Measurements from ENCODE around the gene KCNS3. TPM values are rescaled to one million over a fixed set of nuclear protein-coding genes. Genes with fewer than 3 reads are reported as not detected.

The KCNS3 gene
- total RNA-seq, 1 experiment from 2014 or later = 28.8 TPM

DNA sequence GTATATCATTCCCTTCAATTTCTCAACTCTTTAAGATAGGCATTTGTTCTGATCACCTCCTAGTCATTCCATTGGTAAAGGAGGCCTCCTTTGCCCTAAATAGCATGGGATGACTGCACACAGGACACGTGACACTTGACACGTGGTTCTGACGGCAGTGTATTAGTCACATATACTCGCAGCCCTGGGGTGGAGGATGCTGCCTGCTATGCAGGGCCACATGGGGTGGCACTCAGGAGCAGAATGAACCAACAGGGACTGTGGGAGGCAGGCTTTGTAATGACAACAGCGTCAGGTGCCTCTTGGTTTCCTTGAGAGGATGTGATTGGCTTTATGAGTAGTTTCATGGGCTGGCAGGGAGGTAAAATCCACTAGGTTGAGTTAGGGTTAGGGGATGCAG, 9.3 kb upstream of the KCNS3 start:
- Histone ChIP-seq H3K79me2 (ENCODE audit: low read depth) (no peaks in the 10 kb centered on the region), H3K9me2 (ENCODE audit: insufficient read depth) (0 out of 2 replicates have a peak, but pooled peaks cover 4% of the 10 kb centered on the region), H3K4me1 (replicated peaks; ENCODE audit: insufficient read depth) (0 out of 2 replicates have a peak, but pooled peaks cover 4% of the 10 kb centered on the region), H3K36me3 (ENCODE audit: low read depth) (no peaks in the 10 kb centered on the region), H3K4me3 (no peak overlapping the region), H3K4me2 (no peak overlapping the region), H3K27ac (no peak overlapping the region), H3F3A (ENCODE audit: insufficient read depth, low read depth) (no peaks in the 10 kb centered on the region), H2AFZ (no peak overlapping the region), H3K27me3 (ENCODE audit: insufficient read depth, low read depth) (no peaks in the 10 kb centered on the region), H3K9me3 (ENCODE audit: insufficient read depth, low read depth) (no peaks in the 10 kb centered on the region), H4K20me1 (ENCODE audit: insufficient read depth) (no peaks in the 10 kb centered on the region)
- ChIA-PET CTCF (no interaction called here), POLR2A (ENCODE audit: unreplicated experiment) (no interaction called here)
- intact Hi-C loops (cut with micrococcal nuclease; ENCODE audit: unreplicated experiment) = no loop called here
- peak in 1 of 2 experiments; percentile 49 for DNase-seq
- no TSS peak for BruUV-seq (replicated peaks)
- TF ChIP-seq EZH2 (IDR thresholded peaks at IDR 0.05; ENCODE audit: low read depth) = no peak
- TF ChIP-seq, protein P1, sequence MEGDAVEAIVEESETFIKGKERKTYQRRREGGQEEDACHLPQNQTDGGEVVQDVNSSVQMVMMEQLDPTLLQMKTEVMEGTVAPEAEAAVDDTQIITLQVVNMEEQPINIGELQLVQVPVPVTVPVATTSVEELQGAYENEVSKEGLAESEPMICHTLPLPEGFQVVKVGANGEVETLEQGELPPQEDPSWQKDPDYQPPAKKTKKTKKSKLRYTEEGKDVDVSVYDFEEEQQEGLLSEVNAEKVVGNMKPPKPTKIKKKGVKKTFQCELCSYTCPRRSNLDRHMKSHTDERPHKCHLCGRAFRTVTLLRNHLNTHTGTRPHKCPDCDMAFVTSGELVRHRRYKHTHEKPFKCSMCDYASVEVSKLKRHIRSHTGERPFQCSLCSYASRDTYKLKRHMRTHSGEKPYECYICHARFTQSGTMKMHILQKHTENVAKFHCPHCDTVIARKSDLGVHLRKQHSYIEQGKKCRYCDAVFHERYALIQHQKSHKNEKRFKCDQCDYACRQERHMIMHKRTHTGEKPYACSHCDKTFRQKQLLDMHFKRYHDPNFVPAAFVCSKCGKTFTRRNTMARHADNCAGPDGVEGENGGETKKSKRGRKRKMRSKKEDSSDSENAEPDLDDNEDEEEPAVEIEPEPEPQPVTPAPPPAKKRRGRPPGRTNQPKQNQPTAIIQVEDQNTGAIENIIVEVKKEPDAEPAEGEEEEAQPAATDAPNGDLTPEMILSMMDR (conservative IDR thresholded peaks at IDR 0.05) = no peak

DNA sequence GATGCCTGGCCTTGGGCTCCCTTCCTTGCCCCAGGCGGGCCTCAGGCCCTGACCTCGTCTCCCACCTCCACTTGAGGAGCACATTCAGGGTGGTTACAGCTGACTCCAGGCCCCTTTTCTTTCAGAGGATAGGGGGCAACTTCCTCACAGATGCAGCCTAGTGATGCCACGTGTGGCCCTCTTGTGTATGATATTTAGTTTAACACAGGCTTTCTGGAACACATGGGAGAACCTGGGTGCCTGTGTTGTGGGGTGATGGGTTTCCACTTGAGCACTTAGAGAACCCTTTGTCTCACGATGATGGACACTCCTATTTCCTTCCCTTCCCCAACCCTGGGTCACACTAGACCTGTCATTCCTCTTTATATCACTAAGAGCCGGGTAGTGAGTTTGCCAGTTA, 6.8 kb upstream of the KCNS3 start:
- Histone ChIP-seq H3K9me2 (ENCODE audit: insufficient read depth) (no peaks in the 10 kb centered on the region), H2AFZ (no peak overlapping the region), H4K20me1 (ENCODE audit: insufficient read depth) (no peaks in the 10 kb centered on the region), H3K79me2 (ENCODE audit: low read depth) (no peaks in the 10 kb centered on the region), H3K4me1 (replicated peaks; ENCODE audit: insufficient read depth) (0 out of 2 replicates have a peak, but pooled peaks cover 4% of the 10 kb centered on the region), H3K27me3 (ENCODE audit: insufficient read depth, low read depth) (peaks cover 14% of the 10 kb centered on the region; the same call in 1 of the 2 replicates), H3K9me3 (ENCODE audit: insufficient read depth, low read depth) (no peaks in the 10 kb centered on the region), H3K36me3 (ENCODE audit: low read depth) (no peaks in the 10 kb centered on the region), H3K27ac (no peak overlapping the region), H3K4me3 (no peak overlapping the region), H3K4me2 (no peak overlapping the region), H3F3A (ENCODE audit: insufficient read depth, low read depth) (no peaks in the 10 kb centered on the region)
- POLR2A ChIA-PET (ENCODE audit: unreplicated experiment) = no interaction called here
- BruUV-seq (replicated peaks) = no TSS peak
- no peak for TF ChIP-seq EZH2 (IDR thresholded peaks at IDR 0.05; ENCODE audit: low read depth)
- TF ChIP-seq, protein P1 (conservative IDR thresholded peaks at IDR 0.05) = no peak
- intact Hi-C loops (cut with micrococcal nuclease; ENCODE audit: unreplicated experiment) = no loop called here
- CTCF ChIA-PET = no interaction called here
- DNase-seq = no peak

DNA sequence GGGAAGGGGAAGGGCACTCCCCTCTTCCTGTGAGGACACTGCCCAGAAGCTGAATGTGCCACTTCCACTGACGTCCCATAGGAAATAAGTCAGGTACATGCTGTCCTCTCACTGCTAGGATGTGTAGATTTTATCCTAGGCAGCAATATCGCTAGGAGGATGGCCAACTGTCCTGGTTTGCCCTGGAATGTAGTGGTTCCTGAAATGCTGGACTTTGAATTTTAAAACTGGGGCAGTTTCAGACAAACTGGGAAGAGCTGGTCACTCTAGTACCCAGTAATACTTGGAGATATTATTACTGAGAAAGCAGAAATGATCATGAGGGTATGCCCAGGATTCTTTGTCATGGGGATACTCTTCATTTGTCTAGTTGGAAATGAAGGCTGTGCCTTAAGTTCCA, 5.4 kb upstream of the KCNS3 start:
- CTCF ChIA-PET = no interaction called here

DNA sequence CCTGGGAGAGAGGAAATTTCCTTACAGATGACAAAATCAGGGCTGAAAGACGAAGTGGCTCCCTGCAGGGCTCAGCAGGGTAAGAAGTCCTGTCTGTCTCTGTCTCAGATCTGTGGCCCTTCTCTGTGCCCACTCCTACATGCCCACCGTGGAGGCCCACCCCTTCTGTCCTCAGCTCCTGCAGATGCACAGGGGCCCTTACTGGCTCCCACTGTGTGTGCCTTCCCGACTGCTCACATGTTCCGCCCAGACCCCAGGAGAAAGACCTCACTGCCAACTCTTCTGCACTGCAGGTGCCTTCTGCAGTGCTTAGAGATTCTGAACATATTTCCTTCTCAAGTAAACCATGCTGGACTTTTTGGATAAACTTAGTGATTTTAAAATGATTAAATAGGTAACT, 1.9 kb upstream of the KCNS3 start:
- no peak overlapping the region for H2AFZ ChIP-seq
- intact Hi-C loops (cut with micrococcal nuclease; ENCODE audit: unreplicated experiment) = no loop called here
- ChIA-PET CTCF (no interaction called here), POLR2A (ENCODE audit: unreplicated experiment) (interaction anchor here (0.6 kb wide), 1 partner anchor 100 kb away, joined by 3 read pairs; no protein-coding TSS in a partner anchor)
- DNase-seq = no peak
- peaks cover 10% of the 10 kb centered on the region for H3K4me1 ChIP-seq (replicated peaks; ENCODE audit: insufficient read depth)
- no peaks in the 10 kb centered on the region for H3K36me3 ChIP-seq (ENCODE audit: low read depth)
- TF ChIP-seq EZH2 (IDR thresholded peaks at IDR 0.05; ENCODE audit: low read depth) = no peak
- TF ChIP-seq, protein P1 (conservative IDR thresholded peaks at IDR 0.05) = no peak
- no peaks in the 10 kb centered on the region for H3K9me3 ChIP-seq (ENCODE audit: insufficient read depth, low read depth)
- H3K27ac ChIP-seq = no peak overlapping the region
- H3K79me2 ChIP-seq (ENCODE audit: low read depth) = peaks cover 10% of the 10 kb centered on the region; the same call in 1 of the 2 replicates
- H3K9me2 ChIP-seq (ENCODE audit: insufficient read depth) = no peaks in the 10 kb centered on the region
- H3K4me2 ChIP-seq = no peak overlapping the region
- peaks cover 21% of the 10 kb centered on the region; the same call in 1 of the 2 replicates for H3K27me3 ChIP-seq (ENCODE audit: insufficient read depth, low read depth)
- no TSS peak for BruUV-seq (replicated peaks)
- no peaks in the 10 kb centered on the region for H4K20me1 ChIP-seq (ENCODE audit: insufficient read depth)
- H3K4me3 ChIP-seq = no peak overlapping the region
- H3F3A ChIP-seq (ENCODE audit: insufficient read depth, low read depth) = peaks cover 10% of the 10 kb centered on the region

More for the DNA sequence above, 5.4 kb upstream of the KCNS3 start:
- TF ChIP-seq EZH2 (IDR thresholded peaks at IDR 0.05; ENCODE audit: low read depth) = no peak
- Histone ChIP-seq H3K79me2 (ENCODE audit: low read depth) (no peaks in the 10 kb centered on the region), H4K20me1 (ENCODE audit: insufficient read depth) (no peaks in the 10 kb centered on the region), H3K4me1 (replicated peaks; ENCODE audit: insufficient read depth) (0 out of 2 replicates have a peak, but pooled peaks cover 4% of the 10 kb centered on the region), H3K4me3 (no peak overlapping the region), H3K27ac (no peak overlapping the region), H2AFZ (no peak overlapping the region), H3K27me3 (ENCODE audit: insufficient read depth, low read depth) (peaks cover 21% of the 10 kb centered on the region; the same call in 1 of the 2 replicates), H3K4me2 (no peak overlapping the region), H3K9me3 (ENCODE audit: insufficient read depth, low read depth) (no peaks in the 10 kb centered on the region), H3K36me3 (ENCODE audit: low read depth) (no peaks in the 10 kb centered on the region), H3F3A (ENCODE audit: insufficient read depth, low read depth) (no peaks in the 10 kb centered on the region), H3K9me2 (ENCODE audit: insufficient read depth) (no peaks in the 10 kb centered on the region)
- intact Hi-C loops (cut with micrococcal nuclease; ENCODE audit: unreplicated experiment) = no loop called here
- POLR2A ChIA-PET (ENCODE audit: unreplicated experiment) = no interaction called here
- no TSS peak for BruUV-seq (replicated peaks)
- no peak for DNase-seq

Data from PC-9 (cell line).